CD4-positive, alpha-beta T cell treated with Interleukin-4 for 1 hour (primary cell): ENCODE data around the gene BNC2.
"Not testable (repeated sequence)": the region's sequence is repeated elsewhere in the genome, so short reads cannot be mapped to it uniquely, and the experiment has no call there.

Source experiments
- DNase-seq, 2 donors: peaks; one replicate each; pipeline ENCODE4 v3.0.0-alpha.2; 2020 to 2022

BNC2 gene, protein sequence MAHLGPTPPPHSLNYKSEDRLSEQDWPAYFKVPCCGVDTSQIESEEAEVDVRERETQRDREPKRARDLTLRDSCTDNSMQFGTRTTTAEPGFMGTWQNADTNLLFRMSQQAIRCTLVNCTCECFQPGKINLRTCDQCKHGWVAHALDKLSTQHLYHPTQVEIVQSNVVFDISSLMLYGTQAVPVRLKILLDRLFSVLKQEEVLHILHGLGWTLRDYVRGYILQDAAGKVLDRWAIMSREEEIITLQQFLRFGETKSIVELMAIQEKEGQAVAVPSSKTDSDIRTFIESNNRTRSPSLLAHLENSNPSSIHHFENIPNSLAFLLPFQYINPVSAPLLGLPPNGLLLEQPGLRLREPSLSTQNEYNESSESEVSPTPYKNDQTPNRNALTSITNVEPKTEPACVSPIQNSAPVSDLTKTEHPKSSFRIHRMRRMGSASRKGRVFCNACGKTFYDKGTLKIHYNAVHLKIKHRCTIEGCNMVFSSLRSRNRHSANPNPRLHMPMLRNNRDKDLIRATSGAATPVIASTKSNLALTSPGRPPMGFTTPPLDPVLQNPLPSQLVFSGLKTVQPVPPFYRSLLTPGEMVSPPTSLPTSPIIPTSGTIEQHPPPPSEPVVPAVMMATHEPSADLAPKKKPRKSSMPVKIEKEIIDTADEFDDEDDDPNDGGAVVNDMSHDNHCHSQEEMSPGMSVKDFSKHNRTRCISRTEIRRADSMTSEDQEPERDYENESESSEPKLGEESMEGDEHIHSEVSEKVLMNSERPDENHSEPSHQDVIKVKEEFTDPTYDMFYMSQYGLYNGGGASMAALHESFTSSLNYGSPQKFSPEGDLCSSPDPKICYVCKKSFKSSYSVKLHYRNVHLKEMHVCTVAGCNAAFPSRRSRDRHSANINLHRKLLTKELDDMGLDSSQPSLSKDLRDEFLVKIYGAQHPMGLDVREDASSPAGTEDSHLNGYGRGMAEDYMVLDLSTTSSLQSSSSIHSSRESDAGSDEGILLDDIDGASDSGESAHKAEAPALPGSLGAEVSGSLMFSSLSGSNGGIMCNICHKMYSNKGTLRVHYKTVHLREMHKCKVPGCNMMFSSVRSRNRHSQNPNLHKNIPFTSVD

DNA sequence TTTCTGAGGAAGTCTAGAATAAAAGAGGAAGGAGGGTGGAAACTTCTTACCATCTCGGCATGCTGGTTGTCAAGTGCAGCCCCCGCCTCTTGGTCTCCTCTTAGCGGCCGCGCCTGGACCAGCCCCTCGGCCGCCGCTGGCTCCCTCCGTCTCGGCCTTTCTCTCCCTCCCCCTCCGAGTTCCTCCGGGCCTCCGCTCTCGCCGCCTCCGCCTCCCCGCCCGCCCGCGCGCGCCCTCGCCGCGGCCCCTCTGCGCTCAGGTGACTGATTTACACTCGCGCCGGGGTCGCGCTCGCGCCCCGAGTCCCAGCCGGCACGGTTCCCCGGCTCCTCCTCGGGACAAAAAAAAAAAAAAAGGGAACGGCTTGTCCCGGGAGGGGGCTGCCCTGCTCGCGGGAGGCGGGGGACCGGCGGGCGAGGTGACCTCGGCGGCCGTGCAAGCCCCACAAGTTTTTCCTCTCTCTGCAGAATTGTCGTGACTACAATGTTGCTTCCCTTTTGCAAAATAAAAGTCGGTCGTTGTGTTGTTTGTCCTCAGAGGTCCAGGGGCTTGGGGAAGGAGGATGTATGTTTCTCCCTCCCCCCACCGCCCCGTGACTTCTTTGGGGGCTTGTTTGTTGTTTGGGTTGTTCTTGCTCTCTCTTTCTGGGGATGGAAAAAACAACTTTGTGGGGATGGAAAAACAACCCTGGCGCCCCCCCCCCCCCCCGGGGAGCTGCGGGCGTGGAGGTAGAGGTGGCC, at the start of gene BNC2:
TSS of gene BNC2 (minus strand) at position 75 of the 740 bp plus-strand sequence. CDS start at position 53, 22 bp downstream.
- no peak for DNase-seq

DNA sequence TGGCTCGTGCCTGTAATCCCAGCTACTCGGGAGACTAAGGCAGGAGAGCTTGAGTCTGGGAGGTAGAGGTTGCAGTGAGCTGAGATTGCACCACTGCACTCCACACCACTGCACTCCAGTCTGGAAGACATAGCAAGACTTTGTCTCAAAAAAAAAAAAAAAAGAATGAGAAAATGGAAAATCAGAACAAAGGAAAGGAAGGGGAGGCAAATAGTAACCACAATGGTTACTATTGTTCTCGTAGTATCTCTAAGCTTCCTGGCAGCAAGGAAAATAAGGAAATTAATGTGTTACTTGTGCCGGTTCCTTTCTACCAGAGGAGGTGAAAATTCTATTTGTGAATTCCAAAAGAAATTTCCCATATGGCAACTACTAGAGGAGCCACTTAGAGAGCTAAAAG, 48.5 kb upstream of the BNC2 start:
- DNase-seq = no peak

DNA sequence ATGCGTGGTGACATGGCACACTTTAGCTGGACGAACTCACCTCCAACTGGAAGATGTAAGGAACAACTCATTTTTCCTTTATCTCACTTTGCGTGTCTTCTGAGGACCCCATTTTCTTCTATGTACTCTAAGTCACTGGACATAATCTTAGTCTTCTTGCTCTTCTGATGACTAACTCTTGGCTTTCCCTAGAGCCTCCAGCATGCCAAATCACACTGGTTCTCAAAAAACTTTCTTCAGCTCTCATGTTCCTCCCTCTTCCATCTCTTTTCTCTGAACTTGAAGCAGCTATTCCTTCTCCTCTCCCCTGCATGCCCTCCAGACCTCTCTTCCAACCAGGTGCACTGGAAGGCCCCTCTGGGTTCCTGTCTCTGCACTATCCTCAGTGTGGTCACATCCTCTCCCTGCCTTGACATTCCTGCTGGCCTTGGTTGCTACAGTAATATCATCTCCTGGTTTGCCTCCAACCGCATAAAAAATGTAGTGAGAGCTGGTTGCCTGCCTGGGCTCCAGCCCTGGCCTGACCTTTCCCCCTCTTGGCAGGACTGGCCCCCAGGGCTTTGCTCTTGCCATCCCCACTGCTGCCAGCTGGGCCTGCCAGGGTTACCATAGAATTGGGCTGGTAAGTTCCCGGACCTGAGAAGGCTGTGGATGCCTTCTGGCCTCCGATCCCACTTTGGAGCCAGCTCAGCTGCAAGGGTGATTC, 44.8 kb upstream of the BNC2 start:
- no peak for DNase-seq

DNA sequence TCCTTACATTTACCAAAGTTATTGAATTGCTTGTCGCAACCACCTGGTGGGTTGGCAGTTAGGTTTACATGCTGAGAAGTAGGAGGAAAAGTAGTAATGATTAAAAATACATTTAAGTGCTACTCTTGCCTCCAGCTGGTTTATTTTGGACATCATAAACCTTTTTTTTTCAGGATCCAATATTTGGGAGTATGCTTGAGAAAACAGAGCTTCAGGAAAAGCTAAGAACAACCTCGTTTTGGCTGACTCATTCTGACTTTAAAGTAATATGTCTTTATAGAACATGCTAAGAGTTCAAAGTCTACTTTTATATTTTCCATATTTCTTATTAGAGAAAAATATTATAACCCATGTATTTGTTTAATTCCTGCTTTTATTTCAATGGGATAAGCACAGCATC, 41.7 kb upstream of the BNC2 start:
- no peak for DNase-seq

DNA sequence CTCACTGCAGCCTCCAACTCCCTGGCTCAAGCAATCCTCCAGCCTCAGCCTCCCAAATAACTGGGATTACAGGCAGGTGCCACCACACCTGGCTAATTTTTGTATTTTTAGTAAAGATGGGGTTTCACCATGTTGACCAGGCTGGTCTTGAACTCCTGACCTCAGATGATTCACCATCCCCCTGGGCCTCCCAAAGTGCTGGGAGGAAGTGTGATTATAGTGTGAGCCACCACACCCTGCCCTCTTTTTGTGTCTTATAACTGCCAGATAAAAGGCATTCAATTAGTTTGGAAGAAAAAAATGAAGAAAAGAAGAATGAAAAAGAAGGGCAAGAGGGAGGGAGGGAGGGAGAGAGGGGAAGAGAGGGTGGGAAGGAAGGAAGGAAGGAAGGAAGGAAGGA, 37.7 kb upstream of the BNC2 start:
- not testable (repeated sequence) for DNase-seq

DNA sequence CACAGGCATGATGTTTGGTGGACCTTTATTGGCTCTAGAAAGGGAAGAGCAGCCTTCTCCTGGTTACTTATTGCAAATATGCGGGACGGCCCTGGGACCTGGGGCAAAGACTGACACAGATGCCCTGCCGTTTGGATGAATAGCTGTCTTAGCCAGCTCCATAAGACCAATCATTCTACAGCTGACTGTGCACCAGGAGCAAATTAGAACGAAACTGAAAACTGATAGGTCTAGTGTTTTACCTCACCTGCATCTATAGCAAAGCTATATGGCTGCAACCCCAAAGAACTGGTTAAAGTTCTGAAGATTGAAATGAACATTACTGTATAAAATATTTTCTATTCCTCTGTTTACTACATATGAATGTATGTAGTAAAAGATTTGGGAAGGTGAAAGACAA, 34.2 kb upstream of the BNC2 start:
- DNase-seq = no peak

DNA sequence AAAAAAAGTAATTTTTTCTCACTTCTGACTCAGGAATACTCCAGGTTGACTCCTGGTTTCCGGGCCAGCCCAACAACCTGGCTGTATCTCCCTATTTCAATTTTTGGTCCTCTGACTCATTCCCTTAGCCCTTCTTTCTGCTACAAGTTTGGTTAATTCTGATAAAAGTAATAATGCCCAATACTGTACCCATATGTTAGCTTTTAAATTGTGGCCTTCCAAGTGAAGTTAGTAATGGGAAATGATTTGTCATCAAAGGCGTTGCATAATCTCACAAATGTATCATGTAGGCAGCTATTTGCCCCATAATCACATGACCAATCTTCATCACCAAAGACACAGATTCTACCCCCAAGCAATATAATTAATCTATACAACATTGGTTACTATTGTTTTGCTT, 31.1 kb upstream of the BNC2 start:
- no peak for DNase-seq

DNA sequence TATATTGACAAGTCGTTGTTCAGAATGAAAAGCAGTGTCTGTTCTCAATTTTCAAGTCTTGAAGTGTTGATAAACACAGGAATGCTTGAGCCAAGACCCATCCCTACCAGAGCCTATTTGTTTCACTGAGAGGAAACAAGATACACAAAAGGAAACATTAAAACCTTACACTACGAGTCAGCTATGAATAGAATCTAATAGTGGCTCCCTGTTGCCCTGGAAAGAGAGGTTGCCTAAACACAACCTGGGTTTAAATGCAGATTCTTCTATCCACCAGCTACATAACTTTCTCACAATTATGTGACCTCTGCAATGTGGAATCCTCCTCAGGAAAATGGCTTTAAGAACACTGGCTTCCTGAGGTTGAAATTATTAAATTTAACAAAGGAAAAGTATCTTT, 29.1 kb upstream of the BNC2 start:
- DNase-seq = no peak

DNA sequence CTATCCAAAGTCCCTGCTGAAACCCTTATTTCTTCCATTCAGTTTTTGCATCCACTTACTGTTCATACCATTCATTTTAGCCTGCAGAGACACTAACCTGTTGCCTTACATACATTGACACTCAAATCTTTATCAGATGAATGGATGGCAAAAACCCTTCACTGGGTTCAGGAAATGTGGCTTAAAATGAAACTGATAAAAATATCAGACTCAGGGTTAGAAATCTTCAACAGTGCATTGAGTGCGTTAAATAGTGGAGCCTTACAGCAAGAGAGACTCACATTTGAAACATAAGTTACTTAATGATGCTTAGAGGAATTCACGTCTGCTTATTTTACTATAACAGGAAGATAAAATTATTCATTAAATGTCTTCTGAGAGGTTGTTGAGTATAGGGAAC, 28.0 kb upstream of the BNC2 start:
- DNase-seq = no peak

DNA sequence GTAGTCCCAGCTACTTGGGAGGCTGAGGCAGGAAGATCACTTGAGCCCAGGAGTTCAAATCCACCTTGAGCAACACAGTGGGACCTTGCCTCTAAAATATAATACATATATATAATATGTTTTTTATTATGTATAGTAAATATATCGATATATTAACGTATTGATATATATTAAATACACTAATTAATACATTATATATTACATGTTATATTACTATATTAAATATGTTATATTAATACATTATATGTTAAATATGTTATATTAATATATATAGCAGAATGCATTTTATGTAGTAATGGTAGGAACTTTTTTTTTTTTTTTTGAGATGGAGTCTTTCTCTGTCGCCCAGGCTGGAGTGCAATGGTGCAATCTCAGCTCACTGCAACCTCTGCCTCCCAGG, 18.1 kb upstream of the BNC2 start:
- no peak for DNase-seq

DNA sequence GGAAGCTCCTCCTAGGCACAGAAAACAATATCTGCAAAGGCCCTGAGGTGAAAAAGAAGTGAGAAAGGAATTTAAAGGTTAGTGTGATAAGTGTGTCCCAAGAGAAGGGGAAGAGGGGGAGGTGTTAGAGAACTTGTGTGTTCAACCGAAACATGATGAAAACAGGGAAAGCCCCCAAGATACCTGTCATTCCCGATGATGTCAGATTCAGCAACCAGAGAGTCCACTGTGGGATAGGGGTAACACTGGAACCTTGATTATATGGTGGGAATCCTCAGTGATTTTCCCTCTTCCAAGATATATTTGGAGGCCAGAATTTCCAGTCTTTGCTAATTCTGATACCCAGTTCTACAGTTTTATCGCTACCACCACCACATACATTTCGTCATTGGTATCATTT, 15.5 kb upstream of the BNC2 start:
- DNase-seq = no peak

DNA sequence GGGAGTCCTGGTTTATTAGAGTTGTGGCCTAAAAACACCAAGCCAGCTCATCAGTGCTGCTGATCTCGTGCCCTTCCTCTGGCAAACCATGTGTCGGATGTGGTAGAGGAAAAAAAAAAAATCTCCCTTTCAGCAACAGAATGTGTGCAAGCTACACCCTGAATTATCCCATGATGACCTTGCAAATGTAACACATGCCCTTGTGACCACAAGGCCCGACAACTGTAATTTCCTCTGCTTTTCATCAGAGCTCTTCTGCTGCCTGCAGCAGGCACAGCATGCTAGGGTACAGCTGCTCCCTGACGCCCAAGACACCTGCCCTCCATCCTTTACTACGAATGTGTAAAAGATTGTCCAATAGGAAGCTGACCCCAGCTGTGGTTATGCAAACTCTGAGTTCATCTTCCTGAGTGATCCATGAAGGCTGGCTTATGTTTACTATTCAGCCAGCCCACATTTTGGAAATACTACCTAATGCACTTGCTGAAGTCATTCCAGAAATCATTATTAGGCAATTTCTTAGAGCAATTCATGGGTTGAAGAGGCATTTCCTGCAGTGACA, 14.6 kb upstream of the BNC2 start:
- peak; percentile 13 to 16 for DNase-seq

DNA sequence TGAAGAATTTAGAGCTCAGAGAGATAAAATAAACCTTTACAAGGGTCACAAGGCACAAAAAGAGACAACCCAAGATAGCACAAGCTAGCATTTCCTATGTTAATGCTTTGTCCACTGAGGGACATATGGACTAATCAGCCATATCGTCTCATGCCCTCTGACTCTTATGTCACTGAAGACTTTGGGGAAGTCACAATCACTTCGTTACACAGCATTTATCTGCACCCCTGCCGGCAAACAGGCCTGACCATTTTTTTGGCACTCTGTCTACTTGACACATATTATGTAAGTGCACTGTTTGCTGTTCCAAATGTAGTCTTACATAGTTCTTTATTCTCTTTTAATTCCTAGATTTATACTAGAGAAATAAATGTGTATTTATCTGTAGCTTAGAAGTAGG, 13.9 kb upstream of the BNC2 start:
- DNase-seq = no peak

DNA sequence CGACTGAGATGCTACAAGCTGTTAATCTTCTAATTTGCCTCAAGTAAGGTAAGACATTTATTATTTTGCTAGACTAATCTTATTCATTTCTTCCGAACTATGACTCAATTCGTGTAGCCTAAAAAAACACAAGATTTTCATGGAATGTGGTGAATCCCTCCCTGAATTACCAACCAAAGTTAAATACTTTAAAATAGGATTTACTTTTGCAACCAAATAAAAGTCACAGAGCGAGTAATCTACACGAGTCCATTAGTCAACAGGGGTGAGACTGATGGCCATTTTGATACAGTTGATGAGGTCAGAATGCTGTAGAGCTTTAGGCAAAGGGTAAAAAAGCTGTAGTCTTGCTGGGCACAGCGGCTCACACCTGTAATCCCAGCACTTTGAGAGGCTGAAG, 13.1 kb upstream of the BNC2 start:
- DNase-seq = no peak

DNA sequence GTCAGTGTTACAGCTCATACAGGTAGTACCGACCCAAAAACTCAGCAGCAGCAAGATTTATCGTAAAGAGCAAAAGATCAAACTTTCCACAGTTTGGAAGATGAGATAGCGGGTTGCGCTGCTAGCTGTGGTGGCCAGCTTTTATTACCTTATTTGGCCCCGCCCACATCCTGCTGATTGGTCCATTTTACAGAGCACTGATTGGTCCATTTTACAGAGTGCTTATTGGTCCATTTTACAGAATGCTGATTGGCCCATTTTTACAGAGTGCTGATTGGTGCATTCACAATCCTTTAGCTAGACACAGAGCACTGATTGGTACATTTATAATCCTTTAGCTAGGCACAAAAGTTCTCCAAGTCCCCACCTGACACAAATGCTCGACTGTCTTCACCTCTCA, 12.0 kb upstream of the BNC2 start:
- not testable (repeated sequence) for DNase-seq

DNA sequence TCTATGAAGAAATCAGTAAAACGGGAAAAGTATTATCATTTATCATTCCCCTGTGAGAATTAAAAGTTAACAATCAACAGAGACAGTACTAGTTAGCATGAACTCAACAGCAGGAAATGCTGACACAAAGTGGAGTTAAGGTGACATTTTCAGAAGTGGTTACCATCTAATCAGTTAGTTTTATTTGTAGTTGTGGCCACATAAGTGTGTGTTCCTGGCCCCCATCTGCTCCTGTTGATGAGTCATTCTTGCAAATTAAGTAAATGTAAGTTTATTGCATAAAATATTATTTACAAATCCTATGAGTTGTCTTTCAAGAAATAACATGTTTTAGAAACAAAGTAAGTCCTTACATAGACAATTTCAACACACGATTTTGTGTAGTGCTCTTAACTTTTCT, 8.9 kb upstream of the BNC2 start:
- no peak for DNase-seq

DNA sequence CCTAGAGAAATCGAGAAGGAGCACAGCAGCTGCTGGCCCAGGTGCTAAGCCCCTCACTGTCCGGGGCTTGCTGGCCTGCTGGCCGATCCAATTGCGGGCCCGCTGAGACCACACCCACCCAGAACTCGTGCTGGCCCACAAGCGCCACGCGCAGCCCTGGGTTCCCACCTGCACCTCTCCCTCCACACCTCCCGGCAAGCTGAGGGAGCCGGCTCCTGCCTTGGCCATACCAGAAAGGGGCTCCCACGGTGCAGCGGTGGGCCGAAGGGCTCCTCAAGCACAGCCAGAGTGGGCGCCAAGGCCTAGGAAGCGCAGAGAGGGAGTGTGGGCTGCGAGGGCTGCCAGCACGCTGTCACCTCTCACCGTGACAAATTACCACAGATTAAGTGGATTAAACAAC, 6.8 kb upstream of the BNC2 start:
- no peak for DNase-seq

DNA sequence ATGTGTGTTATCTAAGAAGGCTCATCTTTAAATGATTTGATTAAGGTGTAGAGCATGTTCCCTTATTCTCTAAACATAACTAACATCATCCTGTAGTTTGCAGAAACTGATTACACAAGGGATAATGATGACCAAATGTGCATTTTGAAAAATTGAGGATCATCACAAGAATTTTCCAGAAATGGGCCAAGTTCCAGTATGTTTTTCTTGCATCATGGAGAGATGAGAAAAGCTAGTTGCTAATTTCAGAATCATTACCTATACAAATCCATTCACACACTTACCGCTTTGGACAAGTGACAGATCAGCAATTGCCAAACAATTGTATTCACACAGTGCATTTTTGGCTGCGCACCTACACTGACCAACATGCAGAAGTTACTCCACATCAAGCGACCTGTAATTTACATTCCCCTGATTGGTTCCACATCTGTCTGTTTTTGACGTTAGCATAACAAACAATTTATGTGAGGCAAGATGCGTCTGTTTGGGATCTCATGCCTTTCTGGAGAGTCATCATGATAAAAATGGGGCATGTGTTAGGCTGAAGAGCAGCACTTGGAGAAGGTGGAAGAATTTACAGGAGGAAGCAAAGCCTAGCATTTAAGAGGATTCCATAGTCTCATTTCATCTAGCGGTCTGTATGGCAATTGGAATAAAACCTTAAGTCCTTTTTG, 2.8 kb upstream of the BNC2 start:
- DNase-seq = no peak

DNA sequence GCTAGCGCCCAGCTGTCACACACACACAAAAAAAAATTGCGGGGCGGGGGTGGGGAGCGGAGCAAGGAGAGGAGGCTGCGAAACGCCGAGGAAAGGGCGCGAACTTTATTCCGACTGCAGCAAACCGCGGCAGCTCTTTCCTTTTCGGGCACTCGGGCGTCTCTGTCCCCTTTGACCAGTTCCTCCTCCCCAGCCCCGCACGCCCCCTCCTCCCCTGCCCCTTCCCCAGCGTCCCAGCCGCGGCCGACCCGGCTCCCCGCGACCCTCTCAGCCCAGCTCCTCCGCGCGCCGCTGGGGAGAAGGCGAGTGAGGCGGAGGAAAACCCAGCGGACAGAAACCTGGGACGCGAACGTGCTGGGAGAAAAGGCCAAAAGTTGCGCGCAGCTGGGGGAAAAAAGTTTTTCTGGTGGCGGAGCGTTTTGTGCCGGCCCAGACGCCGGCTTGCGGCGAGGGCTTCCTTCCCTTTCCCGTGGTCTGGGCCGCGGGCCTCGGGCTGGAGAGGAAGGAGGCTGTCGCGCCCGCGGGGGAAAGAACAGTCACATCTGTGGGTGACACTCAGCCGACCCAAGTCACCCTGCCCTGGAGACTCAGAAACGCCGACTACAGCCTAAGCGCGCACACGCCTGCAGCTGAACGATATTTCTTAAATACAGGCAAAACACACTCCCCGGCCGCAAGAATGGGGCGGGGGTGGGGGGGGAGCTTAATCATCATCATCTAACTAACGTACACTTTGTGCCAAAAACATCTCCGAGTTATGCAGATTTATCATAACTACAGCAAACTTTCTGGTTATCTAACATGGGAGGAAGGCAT, 1.1 kb upstream of the BNC2 start:
- peak in 1 of 2 donors; percentile 32 for DNase-seq

DNA sequence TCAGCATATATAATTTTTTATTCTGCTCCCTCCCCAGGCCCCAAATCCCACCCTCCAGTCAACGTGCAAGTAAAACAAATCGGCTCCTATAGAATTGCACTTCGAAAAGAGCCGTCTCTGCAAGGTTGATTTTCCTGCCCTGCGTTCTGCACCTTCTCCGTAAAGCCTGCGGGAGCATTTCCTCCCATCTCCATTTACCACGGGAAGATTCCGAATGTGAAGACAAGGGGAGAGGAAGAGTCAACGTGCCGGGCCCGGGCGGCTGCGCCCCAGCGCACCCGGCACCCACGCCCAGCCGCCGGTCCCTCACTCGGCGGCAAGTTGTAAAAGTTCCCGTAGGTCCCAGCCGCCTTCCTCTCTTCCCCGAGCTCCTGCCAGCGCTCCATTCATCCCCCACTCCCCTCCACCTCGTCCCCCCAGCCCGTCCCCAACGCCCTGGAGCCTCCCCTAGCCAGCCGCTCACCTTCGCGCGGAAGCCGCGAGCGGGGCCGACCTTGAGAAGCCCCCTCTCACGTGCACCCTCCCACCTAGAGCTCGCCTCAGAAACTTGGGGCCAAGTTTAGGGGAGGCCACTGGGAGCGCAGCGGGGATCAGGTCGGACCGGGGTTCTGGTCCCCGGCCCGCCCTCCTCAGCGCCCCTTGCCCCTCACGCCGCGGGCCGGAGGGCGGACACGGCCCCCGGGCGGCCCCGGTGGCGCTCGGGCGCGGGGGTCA, 431 bp downstream of the BNC2 start:
- DNase-seq = no peak
